ENCODE measurements around the gene XYLT1.
A peak's percentile ranks its signal among the peaks of the same experiment; 100 is the strongest.

Gene XYLT1

GRCh38 chr16:17342031-17342430, 128.7 kb downstream of the XYLT1 start:
- TF ChIP-seq GLIS3 (CRISPR knock-in tag; IDR thresholded peaks at IDR 0.05) (no peak), ZFP3 (CRISPR knock-in tag; IDR thresholded peaks at IDR 0.05) (no peak), CSDC2 (CRISPR knock-in tag; IDR thresholded peaks at IDR 0.05) (no peak), TSHZ2 (CRISPR knock-in tag; IDR thresholded peaks at IDR 0.05) (no peak), PPARA (CRISPR knock-in tag; IDR thresholded peaks at IDR 0.05; ENCODE audit: borderline replicate concordance) (no peak), ZNF565 (CRISPR knock-in tag; conservative IDR thresholded peaks at IDR 0.05; ENCODE audit: low read depth) (no peak), SNAI2 (CRISPR knock-in tag; IDR thresholded peaks at IDR 0.05) (no peak), ARNTL (CRISPR knock-in tag; IDR thresholded peaks at IDR 0.05; ENCODE audit: borderline replicate concordance, low read depth) (no peak), ESRRG (CRISPR knock-in tag; IDR thresholded peaks at IDR 0.05) (no peak), OSR1 (CRISPR knock-in tag; IDR thresholded peaks at IDR 0.05) (no peak), BACH2 (CRISPR knock-in tag; IDR thresholded peaks at IDR 0.05; ENCODE audit: borderline replicate concordance) (no peak), CREB5 (CRISPR knock-in tag; IDR thresholded peaks at IDR 0.05; ENCODE audit: low read depth) (no peak), ZNF8 (CRISPR knock-in tag; IDR thresholded peaks at IDR 0.05) (no peak)
- ATAC-seq = no peak

- TF ChIP-seq CSRNP3 (CRISPR knock-in tag; IDR thresholded peaks at IDR 0.05) (no peak), ZNF565 (CRISPR knock-in tag; conservative IDR thresholded peaks at IDR 0.05; ENCODE audit: low read depth) (no peak), TOX (CRISPR knock-in tag; IDR thresholded peaks at IDR 0.05; ENCODE audit: borderline replicate concordance) (no peak), ESRRG (CRISPR knock-in tag; IDR thresholded peaks at IDR 0.05) (no peak), ZFP3 (CRISPR knock-in tag; IDR thresholded peaks at IDR 0.05) (no peak), ZNF70 (CRISPR knock-in tag; IDR thresholded peaks at IDR 0.05) (no peak), ISL1 (CRISPR knock-in tag; IDR thresholded peaks at IDR 0.05) (no peak), TCF4 (CRISPR knock-in tag; IDR thresholded peaks at IDR 0.05; ENCODE audit: borderline replicate concordance) (no peak), ARNTL (CRISPR knock-in tag; IDR thresholded peaks at IDR 0.05; ENCODE audit: borderline replicate concordance, low read depth) (no peak), CSDC2 (CRISPR knock-in tag; IDR thresholded peaks at IDR 0.05) (no peak), TSHZ2 (CRISPR knock-in tag; IDR thresholded peaks at IDR 0.05) (no peak), ZFP30 (CRISPR knock-in tag; IDR thresholded peaks at IDR 0.05) (no peak), GLIS3 (CRISPR knock-in tag; IDR thresholded peaks at IDR 0.05) (no peak), RARB (CRISPR knock-in tag; IDR thresholded peaks at IDR 0.05) (no peak)
- ATAC-seq = no peak
Observed at GRCh38 chr16:17340804-17341203, 130.0 kb downstream of the XYLT1 start.

- peak; percentile 36; the same call in 2 of the 3 replicates for ATAC-seq
- TF ChIP-seq ZFP3 (CRISPR knock-in tag; IDR thresholded peaks at IDR 0.05) (no peak), CSDC2 (CRISPR knock-in tag; IDR thresholded peaks at IDR 0.05) (no peak), SNAI2 (CRISPR knock-in tag; IDR thresholded peaks at IDR 0.05) (no peak)
Observed at GRCh38 chr16:17339764-17340541, 130.8 kb downstream of the XYLT1 start.
